GM18907 (cell line): ENCODE data around the gene PLA2G5.

ENCODE experiments used
- ATAC-seq: cut with Tn5 transposase; IDR thresholded peaks from one replicate; pipeline ENCODE4 v1.9.1; 2021; ENCODE audit warnings: mild to moderate bottlenecking, moderate library complexity; ENCODE audit not compliant: unreplicated experiment

Gene PLA2G5

GRCh38 chr1:20089328-20090077 is 19.5 kb downstream of the PLA2G5 start:
- ATAC-seq: no peak

- ATAC-seq: no peak
Observed at GRCh38 chr1:20090119-20090518, 20.1 kb downstream of the PLA2G5 start.

GRCh38 chr1:20090641-20091040 is 20.6 kb downstream of the PLA2G5 start:
- ATAC-seq: no peak

- ATAC-seq: no peak
Observed at GRCh38 chr1:20093303-20093702, 23.3 kb downstream of the PLA2G5 start.

- no peak for ATAC-seq
Observed at GRCh38 chr1:20093940-20094391, 24.0 kb downstream of the PLA2G5 start.

- ATAC-seq: no peak
Observed at GRCh38 chr1:20095564-20096434, 25.8 kb downstream of the PLA2G5 start.

- no peak for ATAC-seq
Observed at GRCh38 chr1:20096840-20097447, 26.9 kb downstream of the PLA2G5 start.

- ATAC-seq: no peak
Observed at GRCh38 chr1:20099533-20099932, 29.5 kb downstream of the PLA2G5 start.

- ATAC-seq: no peak
Observed at GRCh38 chr1:20100632-20101355, 30.8 kb downstream of the PLA2G5 start.

- ATAC-seq: no peak
Observed at GRCh38 chr1:20102875-20103274, 32.9 kb downstream of the PLA2G5 start.

GRCh38 chr1:20105856-20106255 is 35.9 kb downstream of the PLA2G5 start:
- ATAC-seq: no peak

GRCh38 chr1:20107351-20107750 is 37.4 kb downstream of the PLA2G5 start:
- no peak for ATAC-seq

GRCh38 chr1:20107796-20108195 is 37.8 kb downstream of the PLA2G5 start:
- ATAC-seq: no peak

GRCh38 chr1:20108366-20109123 is 38.6 kb downstream of the PLA2G5 start:
- no peak for ATAC-seq

GRCh38 chr1:20109223-20109856 is 39.3 kb downstream of the PLA2G5 start:
- no peak for ATAC-seq

GRCh38 chr1:20110679-20111078 is 40.7 kb downstream of the PLA2G5 start:
- no peak for ATAC-seq

- ATAC-seq: no peak
Observed at GRCh38 chr1:20111452-20111851, 41.5 kb downstream of the PLA2G5 start.

- ATAC-seq: no peak
Observed at GRCh38 chr1:20112279-20113000, 42.4 kb downstream of the PLA2G5 start.

GRCh38 chr1:20114021-20114648 is 44.1 kb downstream of the PLA2G5 start:
- no peak for ATAC-seq
